Skin of body (tissue), 2 donors: ENCODE results near the gene ESR1. TPM values are rescaled to one million over a fixed set of nuclear protein-coding genes. Genes with fewer than 3 reads are reported as not detected.

Experiments
- DNase-seq: peaks from one replicate; lab custom pipeline; 2025; lab: John Stamatoyannopoulos, UW
- total RNA-seq: library from RNA; depleted of rRNA; stranded (reverse); fragments of >200 nt; gene quantifications from one replicate; pipeline ENCODE4 v1.2.3, GENCODE V29; 2014

Gene ESR1
- total RNA-seq: 2.2 TPM

- no peak for DNase-seq
Observed at GRCh38 chr6:151807513-151808370, at the start of gene ESR1. ESR1 (plus strand) TSS chr6:151807682; CDS start chr6:151807913, 231 bp downstream.

- no peak for DNase-seq
Observed at GRCh38 chr6:151760486-151760885, 47.0 kb upstream of the ESR1 start.

DNA sequence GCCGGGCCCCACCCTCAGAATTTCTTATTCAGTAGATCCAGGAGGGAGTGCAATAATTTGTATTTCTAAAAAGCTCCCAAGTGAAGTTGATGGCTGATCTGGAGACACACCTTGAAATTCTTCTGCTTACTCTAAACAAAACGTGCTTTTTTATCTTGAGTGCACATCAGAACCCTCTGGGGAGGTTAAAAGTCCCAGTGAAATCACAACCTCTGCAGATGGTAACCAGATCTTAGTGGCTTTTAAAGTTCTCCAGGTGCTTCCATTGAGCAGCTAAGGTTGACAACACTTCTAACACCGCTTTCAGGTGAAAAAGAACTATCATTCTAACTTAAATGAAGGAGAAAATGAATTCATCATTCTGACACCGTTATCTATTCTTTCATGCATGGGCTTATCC, 45.6 kb upstream of the ESR1 start:
- DNase-seq: no peak

DNA sequence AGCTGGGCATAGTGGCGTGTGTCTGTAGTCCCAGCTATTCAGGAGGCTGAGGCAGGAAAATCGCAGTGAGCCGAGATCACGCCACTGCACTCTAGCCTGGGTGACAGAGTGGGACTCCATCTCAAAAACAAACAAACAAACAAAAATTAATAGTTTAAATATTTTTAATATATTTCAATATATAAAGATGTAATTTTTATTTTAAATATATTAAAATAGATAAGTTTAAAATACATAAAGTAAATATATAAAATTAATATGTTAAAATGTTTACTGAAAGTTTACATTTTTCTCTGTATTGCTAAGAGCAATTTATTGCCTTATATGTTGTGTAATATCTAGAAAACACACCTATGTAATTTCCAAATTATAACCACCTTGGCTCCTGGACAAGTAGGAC, 44.7 kb upstream of the ESR1 start:
- no peak for DNase-seq

DNA sequence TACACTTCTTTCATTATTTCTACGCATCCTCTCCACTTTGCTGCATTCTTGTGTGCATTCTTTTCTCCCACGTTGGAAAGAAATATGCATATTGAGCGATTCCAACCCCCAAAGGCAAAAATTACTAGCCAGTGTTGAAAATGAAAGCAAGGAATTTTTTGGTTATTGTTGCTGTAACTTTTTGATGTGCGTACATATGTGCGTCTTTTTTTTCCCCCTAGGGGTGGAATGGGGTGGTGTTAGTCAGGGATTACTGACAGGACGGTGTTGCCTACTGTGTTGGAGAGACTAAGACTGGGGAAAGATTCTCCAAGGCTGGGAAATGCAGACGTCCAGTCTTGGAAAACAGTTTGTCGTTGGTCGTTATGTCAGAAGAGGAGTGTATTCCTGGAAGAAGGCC, 44.2 kb upstream of the ESR1 start:
- no peak for DNase-seq

- peak; percentile 36 for DNase-seq
Observed at GRCh38 chr6:151763938-151764680, 43.4 kb upstream of the ESR1 start.

- DNase-seq: peak; percentile 72
Observed at GRCh38 chr6:151765444-151765886, 42.0 kb upstream of the ESR1 start.

GRCh38 chr6:151772446-151772845, 35.0 kb upstream of the ESR1 start:
- DNase-seq: no peak

- DNase-seq: no peak
Observed at GRCh38 chr6:151773382-151773781, 34.1 kb upstream of the ESR1 start.

DNA sequence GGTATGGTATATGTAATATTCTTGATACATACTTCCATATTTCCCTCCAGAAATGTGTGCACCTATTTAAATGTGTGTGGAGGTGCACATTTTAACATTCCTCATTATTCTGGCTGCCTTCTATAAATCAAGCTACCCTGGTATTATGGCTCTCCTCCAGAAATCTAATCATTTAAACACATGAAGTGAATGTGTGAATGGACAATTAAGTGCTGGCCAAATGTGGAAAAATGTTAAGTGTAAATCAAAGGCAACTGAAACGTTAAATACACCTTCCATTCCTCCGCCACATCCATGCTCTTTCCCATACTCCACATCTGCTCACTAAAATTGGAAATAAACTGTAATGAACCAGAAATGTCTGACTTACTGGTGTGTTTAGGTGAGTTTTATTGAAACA, 24.9 kb upstream of the ESR1 start:
- no peak for DNase-seq

GRCh38 chr6:151783692-151784091, 23.8 kb upstream of the ESR1 start:
- no peak for DNase-seq

DNA sequence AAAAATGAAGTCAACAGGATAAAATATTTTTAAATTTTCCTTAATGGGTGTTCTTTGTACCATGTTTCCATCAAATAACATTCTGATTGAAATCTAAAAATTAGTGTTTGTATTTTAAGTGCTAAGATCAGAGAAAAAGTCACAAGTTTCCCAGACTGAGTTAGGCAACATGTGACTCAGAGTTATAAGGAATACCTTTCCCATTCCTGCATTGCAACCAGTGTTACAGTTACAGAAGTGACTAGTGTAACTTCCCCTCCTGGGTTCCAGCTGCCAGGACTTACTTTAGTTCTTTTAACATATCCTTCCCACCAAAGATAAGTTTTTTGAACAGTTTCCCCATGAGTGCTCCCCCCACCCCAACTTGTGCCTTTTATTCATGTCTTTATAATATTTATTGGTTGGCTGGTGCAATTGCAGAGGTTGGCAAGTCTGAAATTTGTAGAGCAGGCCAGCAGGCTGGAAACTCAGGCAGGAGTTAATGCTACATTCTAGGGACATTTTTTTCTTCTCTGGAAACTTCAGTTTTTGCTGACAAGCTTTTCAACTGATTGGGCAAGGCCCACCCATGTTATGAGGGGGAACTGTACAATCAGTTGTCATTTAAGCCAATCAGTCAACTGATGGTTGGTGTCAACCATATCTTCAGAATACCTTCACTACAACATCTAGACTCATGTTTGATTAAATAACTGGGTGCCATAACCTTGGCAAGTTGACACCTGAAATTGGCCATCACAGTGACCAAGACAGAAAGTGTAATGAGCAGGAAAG, 22.9 kb upstream of the ESR1 start:
- no peak for DNase-seq

GRCh38 chr6:151796842-151797530, 10.5 kb upstream of the ESR1 start:
- no peak for DNase-seq

DNA sequence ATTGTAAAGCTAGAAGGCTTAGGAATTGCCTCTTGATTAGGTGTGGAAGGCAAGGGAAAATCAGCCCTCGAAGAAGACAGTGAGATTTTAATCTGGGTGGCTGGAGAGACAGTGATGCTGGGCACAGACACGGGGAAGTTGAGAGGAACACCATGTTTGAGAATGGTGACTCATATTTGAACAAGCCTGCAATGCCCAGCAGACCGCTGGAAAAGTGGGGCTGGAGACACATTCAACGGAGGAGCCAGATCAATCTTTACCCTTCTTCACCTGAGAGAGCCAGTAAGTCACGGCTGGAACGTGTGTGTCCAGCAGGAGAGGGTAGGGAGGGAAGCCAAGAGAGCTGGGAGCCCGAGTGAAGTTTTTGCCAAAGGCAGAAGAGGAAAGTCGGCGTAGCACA, 3.7 kb upstream of the ESR1 start:
- no peak for DNase-seq

GRCh38 chr6:151804585-151805285, 2.7 kb upstream of the ESR1 start:
- no peak for DNase-seq

DNA sequence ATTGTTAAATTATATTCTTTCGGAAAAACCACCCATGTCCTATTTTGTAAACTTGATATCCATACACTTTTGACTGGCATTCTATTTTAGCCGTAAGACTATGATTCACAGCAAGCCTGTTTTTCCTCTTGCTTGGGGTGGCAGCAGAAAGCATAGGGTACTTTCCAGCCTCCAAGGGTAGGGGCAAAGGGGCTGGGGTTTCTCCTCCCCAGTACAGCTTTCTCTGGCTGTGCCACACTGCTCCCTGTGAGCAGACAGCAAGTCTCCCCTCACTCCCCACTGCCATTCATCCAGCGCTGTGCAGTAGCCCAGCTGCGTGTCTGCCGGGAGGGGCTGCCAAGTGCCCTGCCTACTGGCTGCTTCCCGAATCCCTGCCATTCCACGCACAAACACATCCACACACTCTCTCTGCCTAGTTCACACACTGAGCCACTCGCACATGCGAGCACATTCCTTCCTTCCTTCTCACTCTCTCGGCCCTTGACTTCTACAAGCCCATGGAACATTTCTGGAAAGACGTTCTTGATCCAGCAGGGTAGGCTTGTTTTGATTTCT, 2.1 kb upstream of the ESR1 start:
- no peak for DNase-seq

DNA sequence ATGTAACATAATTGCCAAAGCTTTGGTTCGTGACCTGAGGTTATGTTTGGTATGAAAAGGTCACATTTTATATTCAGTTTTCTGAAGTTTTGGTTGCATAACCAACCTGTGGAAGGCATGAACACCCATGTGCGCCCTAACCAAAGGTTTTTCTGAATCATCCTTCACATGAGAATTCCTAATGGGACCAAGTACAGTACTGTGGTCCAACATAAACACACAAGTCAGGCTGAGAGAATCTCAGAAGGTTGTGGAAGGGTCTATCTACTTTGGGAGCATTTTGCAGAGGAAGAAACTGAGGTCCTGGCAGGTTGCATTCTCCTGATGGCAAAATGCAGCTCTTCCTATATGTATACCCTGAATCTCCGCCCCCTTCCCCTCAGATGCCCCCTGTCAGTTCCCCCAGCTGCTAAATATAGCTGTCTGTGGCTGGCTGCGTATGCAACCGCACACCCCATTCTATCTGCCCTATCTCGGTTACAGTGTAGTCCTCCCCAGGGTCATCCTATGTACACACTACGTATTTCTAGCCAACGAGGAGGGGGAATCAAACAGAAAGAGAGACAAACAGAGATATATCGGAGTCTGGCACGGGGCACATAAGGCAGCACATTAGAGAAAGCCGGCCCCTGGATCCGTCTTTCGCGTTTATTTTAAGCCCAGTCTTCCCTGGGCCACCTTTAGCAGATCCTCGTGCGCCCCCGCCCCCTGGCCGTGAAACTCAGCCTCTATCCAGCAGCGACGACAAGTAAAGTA, 547 bp upstream of the ESR1 start:
- DNase-seq: no peak

DNA sequence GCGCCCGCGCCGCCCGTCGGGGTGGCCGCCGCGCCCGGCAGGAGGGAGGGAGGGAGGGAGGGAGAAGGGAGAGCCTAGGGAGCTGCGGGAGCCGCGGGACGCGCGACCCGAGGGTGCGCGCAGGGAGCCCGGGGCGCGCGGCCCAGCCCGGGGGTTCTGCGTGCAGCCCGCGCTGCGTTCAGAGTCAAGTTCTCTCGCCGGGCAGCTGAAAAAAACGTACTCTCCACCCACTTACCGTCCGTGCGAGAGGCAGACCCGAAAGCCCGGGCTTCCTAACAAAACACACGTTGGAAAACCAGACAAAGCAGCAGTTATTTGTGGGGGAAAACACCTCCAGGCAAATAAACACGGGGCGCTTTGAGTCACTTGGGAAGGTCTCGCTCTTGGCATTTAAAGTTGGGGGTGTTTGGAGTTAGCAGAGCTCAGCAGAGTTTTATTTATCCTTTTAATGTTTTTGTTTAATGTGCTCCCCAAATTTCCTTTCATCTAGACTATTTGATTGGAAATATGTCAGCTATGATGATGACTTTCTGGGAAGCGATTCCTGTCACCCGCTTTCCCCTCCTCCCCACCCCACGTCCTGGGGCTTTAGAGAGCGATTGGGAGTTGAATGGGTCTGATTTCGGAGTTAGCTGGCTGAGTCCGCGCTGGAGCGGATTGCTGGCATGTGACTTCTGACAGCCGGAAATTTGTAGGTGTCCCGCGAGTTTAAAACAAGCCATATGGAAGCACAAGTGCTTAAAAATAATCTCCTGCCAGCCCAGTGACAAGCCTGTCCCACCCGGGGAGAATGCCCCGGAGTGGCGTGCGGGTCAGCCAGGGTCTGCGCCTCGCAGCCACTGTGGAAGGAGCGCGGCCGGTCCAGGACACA, 1.1 kb downstream of the ESR1 start:
- no peak for DNase-seq

- DNase-seq: no peak
Observed at GRCh38 chr6:151811081-151811480, 3.6 kb downstream of the ESR1 start.
